ENCODE data around the gene CDK5RAP2.

CDK5RAP2 gene

GRCh38 chr9:120545701-120546550, 34.0 kb downstream of the CDK5RAP2 start:
- Histone ChIP-seq H3K79me2 (ENCODE audit: low read length) (peaks cover 4% of the 10 kb centered on the region; the same call in 1 of the 2 replicates), H3K4me2 (ENCODE audit: low read length) (no peak overlapping the region), H3K4me3 (ENCODE audit: low read length) (no peak overlapping the region), H3K27ac (ENCODE audit: low read length) (no peak overlapping the region), H3K9ac (ENCODE audit: low read length) (no peak overlapping the region), H4K20me1 (ENCODE audit: insufficient read depth, low read length) (no peaks in the 10 kb centered on the region), H3K4me1 (ENCODE audit: low read length) (no peaks in the 10 kb centered on the region), H3K9me3 (ENCODE audit: insufficient read depth, low read length) (no peaks in the 10 kb centered on the region), H2AFZ (ENCODE audit: low read depth, low read length) (no peak overlapping the region), H3K27me3 (ENCODE audit: low read depth, low read length) (no peaks in the 10 kb centered on the region), H3K36me3 (replicated peaks; ENCODE audit: low read depth, low read length) (peaks cover 68% of the 10 kb centered on the region)
- TF ChIP-seq, protein P1, sequence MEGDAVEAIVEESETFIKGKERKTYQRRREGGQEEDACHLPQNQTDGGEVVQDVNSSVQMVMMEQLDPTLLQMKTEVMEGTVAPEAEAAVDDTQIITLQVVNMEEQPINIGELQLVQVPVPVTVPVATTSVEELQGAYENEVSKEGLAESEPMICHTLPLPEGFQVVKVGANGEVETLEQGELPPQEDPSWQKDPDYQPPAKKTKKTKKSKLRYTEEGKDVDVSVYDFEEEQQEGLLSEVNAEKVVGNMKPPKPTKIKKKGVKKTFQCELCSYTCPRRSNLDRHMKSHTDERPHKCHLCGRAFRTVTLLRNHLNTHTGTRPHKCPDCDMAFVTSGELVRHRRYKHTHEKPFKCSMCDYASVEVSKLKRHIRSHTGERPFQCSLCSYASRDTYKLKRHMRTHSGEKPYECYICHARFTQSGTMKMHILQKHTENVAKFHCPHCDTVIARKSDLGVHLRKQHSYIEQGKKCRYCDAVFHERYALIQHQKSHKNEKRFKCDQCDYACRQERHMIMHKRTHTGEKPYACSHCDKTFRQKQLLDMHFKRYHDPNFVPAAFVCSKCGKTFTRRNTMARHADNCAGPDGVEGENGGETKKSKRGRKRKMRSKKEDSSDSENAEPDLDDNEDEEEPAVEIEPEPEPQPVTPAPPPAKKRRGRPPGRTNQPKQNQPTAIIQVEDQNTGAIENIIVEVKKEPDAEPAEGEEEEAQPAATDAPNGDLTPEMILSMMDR (IDR thresholded peaks at IDR 0.05; ENCODE audit: low read depth, low read length) = no peak
- no peak for TF ChIP-seq EZH2phosphoT487 (IDR thresholded peaks at IDR 0.05; ENCODE audit: low read depth)

- TF ChIP-seq, protein P1 (IDR thresholded peaks at IDR 0.05; ENCODE audit: low read depth, low read length) = no peak
- no peak for TF ChIP-seq EZH2phosphoT487 (IDR thresholded peaks at IDR 0.05; ENCODE audit: low read depth)
- Histone ChIP-seq H3K27me3 (ENCODE audit: low read depth, low read length) (no peaks in the 10 kb centered on the region), H3K4me3 (ENCODE audit: low read length) (no peak overlapping the region), H3K79me2 (ENCODE audit: low read length) (peaks cover 4% of the 10 kb centered on the region; the same call in 1 of the 2 replicates), H3K9ac (ENCODE audit: low read length) (no peak overlapping the region), H4K20me1 (ENCODE audit: insufficient read depth, low read length) (no peaks in the 10 kb centered on the region), H3K4me1 (ENCODE audit: low read length) (no peaks in the 10 kb centered on the region), H3K36me3 (replicated peaks; ENCODE audit: low read depth, low read length) (peaks cover 63% of the 10 kb centered on the region), H3K9me3 (ENCODE audit: insufficient read depth, low read length) (no peaks in the 10 kb centered on the region), H2AFZ (ENCODE audit: low read depth, low read length) (no peak overlapping the region), H3K27ac (ENCODE audit: low read length) (no peak overlapping the region), H3K4me2 (ENCODE audit: low read length) (no peak overlapping the region)
Observed at GRCh38 chr9:120544441-120544840, 35.5 kb downstream of the CDK5RAP2 start.

DNA sequence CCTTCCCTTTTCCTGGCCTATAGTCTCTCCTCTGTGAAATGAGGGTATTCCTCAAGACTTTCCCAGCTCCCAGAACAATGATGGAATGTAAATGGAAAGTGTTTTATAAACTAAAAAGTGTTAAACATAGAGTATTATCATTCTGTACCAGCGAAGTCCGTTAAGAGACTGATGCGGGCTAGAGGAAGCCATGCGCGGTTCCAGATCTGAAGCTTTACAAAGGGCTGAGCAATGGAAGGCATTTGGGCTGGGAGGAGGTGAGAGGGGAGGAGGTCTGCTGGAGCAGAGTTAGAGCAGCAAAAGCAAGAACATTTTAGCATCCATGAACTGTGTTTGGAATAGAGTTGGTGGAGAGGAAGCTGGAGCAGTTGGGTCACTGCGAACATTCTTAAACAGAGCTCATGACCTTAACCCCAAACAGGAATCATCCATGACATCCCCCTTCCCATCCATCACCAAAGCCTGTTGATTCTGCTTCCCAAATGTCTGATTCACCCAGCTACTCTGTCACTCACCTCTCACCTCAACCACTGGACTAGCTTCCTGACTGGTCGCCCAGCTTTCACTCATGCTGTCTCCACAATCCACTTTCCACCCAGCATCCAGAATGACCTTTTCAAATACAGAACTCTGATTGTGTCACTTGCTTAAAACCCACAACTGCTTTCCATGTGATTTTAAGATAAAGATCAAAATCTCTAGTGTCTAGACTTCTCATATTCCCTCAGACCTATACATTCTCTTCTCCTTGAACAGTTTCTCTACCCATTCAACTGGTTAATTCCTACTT, 37.1 kb downstream of the CDK5RAP2 start:
- Histone ChIP-seq H4K20me1 (ENCODE audit: insufficient read depth, low read length) (no peaks in the 10 kb centered on the region), H3K4me3 (ENCODE audit: low read length) (no peak overlapping the region), H3K4me2 (ENCODE audit: low read length) (no peak overlapping the region), H3K27me3 (ENCODE audit: low read depth, low read length) (no peaks in the 10 kb centered on the region), H3K36me3 (replicated peaks; ENCODE audit: low read depth, low read length) (peaks cover 66% of the 10 kb centered on the region), H3K9me3 (ENCODE audit: insufficient read depth, low read length) (no peaks in the 10 kb centered on the region), H2AFZ (ENCODE audit: low read depth, low read length) (no peak overlapping the region), H3K4me1 (ENCODE audit: low read length) (no peaks in the 10 kb centered on the region), H3K79me2 (ENCODE audit: low read length) (peaks cover 4% of the 10 kb centered on the region; the same call in 1 of the 2 replicates), H3K27ac (ENCODE audit: low read length) (no peak overlapping the region), H3K9ac (ENCODE audit: low read length) (no peak overlapping the region)
- TF ChIP-seq, protein P1 (IDR thresholded peaks at IDR 0.05; ENCODE audit: low read depth, low read length) = no peak
- TF ChIP-seq EZH2phosphoT487 (IDR thresholded peaks at IDR 0.05; ENCODE audit: low read depth) = no peak

DNA sequence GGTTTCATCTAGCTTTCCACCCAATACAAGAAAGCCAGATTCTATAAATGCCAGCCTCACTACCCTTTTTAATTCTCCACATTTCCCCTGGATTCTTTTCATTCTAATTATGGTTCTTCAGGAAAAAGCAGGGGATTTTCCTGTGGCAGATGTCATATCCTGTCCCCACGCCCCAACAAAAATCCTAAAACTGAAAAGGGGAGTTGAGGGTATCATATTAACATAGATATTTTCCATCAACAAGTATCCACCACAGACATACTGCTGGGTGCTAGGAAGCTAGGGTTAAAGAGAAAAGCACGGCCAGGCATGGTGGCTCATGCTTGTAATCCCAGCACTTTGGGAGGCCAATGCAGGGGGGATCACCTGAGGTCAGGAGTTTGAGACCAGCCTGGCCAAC, 38.0 kb downstream of the CDK5RAP2 start:
- Histone ChIP-seq H3K4me1 (ENCODE audit: low read length) (no peaks in the 10 kb centered on the region), H2AFZ (ENCODE audit: low read depth, low read length) (no peak overlapping the region), H4K20me1 (ENCODE audit: insufficient read depth, low read length) (no peaks in the 10 kb centered on the region), H3K9me3 (ENCODE audit: insufficient read depth, low read length) (no peaks in the 10 kb centered on the region), H3K27ac (ENCODE audit: low read length) (no peak overlapping the region), H3K9ac (ENCODE audit: low read length) (no peak overlapping the region), H3K4me3 (ENCODE audit: low read length) (no peak overlapping the region), H3K79me2 (ENCODE audit: low read length) (no peaks in the 10 kb centered on the region), H3K36me3 (replicated peaks; ENCODE audit: low read depth, low read length) (peaks cover 72% of the 10 kb centered on the region), H3K27me3 (ENCODE audit: low read depth, low read length) (no peaks in the 10 kb centered on the region), H3K4me2 (ENCODE audit: low read length) (no peak overlapping the region)
- no peak for TF ChIP-seq EZH2phosphoT487 (IDR thresholded peaks at IDR 0.05; ENCODE audit: low read depth)
- TF ChIP-seq, protein P1 (IDR thresholded peaks at IDR 0.05; ENCODE audit: low read depth, low read length) = no peak
